ENCODE results near the gene CCDC144A.
"Not testable (repeated sequence)": the region's sequence is repeated elsewhere in the genome, so short reads cannot be mapped to it uniquely, and the experiment has no call there.

- not testable (repeated sequence) for TF ChIP-seq CTCF, POLR2A (IDR thresholded peaks at IDR 0.05)
Measured at GRCh38 chr17:16806599-16806998, 116.6 kb downstream of the CCDC144A start.
